Measurements from ENCODE around the gene DNAJC28.

- no peak for TF ChIP-seq ZNF232 (CRISPR knock-in tag; IDR thresholded peaks at IDR 0.05)
- TF ChIP-seq ZBTB43 (CRISPR knock-in tag; IDR thresholded peaks at IDR 0.05) = no peak
- no peak for TF ChIP-seq JUN (CRISPR knock-in tag; IDR thresholded peaks at IDR 0.05)
- TF ChIP-seq ZNF671 (CRISPR knock-in tag; IDR thresholded peaks at IDR 0.05) = no peak
- TF ChIP-seq CTCF (IDR thresholded peaks at IDR 0.05) = no peak
- no peak for TF ChIP-seq ATF3 (CRISPR knock-in tag; conservative IDR thresholded peaks at IDR 0.05)
- TF ChIP-seq ZNF423 (CRISPR knock-in tag; IDR thresholded peaks at IDR 0.05) = no peak
- TF ChIP-seq ELF4 (CRISPR knock-in tag; IDR thresholded peaks at IDR 0.05; ENCODE audit: low read depth) = no peak
These were observed 14.4 kb downstream of the DNAJC28 start for GRCh38 chr21:33477066-33477465.

All from WTC11 (cell line).